Lung (tissue), 12 donors: Measurements from ENCODE around the gene ICE1. TPM values are rescaled to one million over a fixed set of nuclear protein-coding genes. Genes with fewer than 3 reads are reported as not detected.
"Not testable (repeated sequence)": the region's sequence is repeated elsewhere in the genome, so short reads cannot be mapped to it uniquely, and the experiment has no call there.

Experiments used
- ATAC-seq: fragments of 200-7000 bp; cut with Tn5 transposase; one replicate; pipeline ENCODE4 v1.9.1; 2020; ENCODE audit warnings: moderate number of reproducible peaks; ENCODE audit not compliant: insufficient read depth, low FRiP score
- DNase-seq, 3 donors: peaks; one replicate each; pipeline ENCODE4 v3.0.0-alpha.2; 2013 to 2017
- H3K27ac ChIP-seq, 2 donors: one replicate each; pipeline ENCODE4 v1.5.1; 2013; ENCODE audit warnings: mild to moderate bottlenecking in 2 of 2, moderate library complexity in 2 of 2, control low read depth in 1 of 2, inconsistent platforms in 1 of 2, low read depth in 1 of 2, low read length in 1 of 2
- H3K27me3 ChIP-seq, 3 donors: one replicate each; pipeline ENCODE4 v1.5.1; 2013; ENCODE audit warnings: low read length in 2 of 3; ENCODE audit not compliant: control insufficient read depth in 3 of 3, insufficient read depth in 3 of 3
- H3K36me3 ChIP-seq, 4 donors: one replicate each; pipeline ENCODE4 v1.5.1; 2013; ENCODE audit warnings: low read length in 4 of 4, mild to moderate bottlenecking in 1 of 4, moderate library complexity in 1 of 4; ENCODE audit not compliant: control insufficient read depth in 4 of 4, insufficient read depth in 4 of 4
- H3K4me1 ChIP-seq, 5 donors: one replicate each; pipeline ENCODE4 v1.5.1; 2013; ENCODE audit warnings: low read length in 5 of 5, mild to moderate bottlenecking in 2 of 5, moderate library complexity in 1 of 5; ENCODE audit not compliant: control insufficient read depth in 5 of 5, insufficient read depth in 5 of 5
- H3K4me3 ChIP-seq: one replicate; pipeline ENCODE4 v1.5.1; 2013; ENCODE audit warnings: mild to moderate bottlenecking, control low read depth, moderate library complexity
- H3K9ac ChIP-seq, 2 donors: one replicate each; pipeline ENCODE4 v1.5.1; 2013; ENCODE audit warnings: low read length in 2 of 2, control low read depth in 1 of 2; ENCODE audit not compliant: insufficient read depth in 1 of 2
- H3K9me3 ChIP-seq, 4 donors: one replicate each; pipeline ENCODE4 v1.5.1; 2013; ENCODE audit warnings: low read length in 3 of 4, mild to moderate bottlenecking in 1 of 4, moderate library complexity in 1 of 4; ENCODE audit not compliant: control insufficient read depth in 4 of 4, insufficient read depth in 3 of 4
- WGBS, 2 donors: extraction: QIAGEN DNeasy Blood & Tissue Kit; methylation state at CpG; one replicate each; pipeline ENCODE4 v1.1.7; 2013; 5-methylcytosine and 5-hydroxymethylcytosine counted together
- polyA plus RNA-seq, 2 donors: library from polyadenylated mRNA; stranded (reverse); fragments of 200-250 nt; gene quantifications; one replicate each; pipeline ENCODE4 v1.2.1, GENCODE V29; 2013
- total RNA-seq, 2 donors: library from RNA; depleted of rRNA in 1 of 2; stranded (reverse); fragments of >200 nt in 1 of 2; gene quantifications; one replicate each; pipeline ENCODE4 v1.2.1, GENCODE V29; 2014 to 2021
- TF ChIP-seq, protein P1 (sequence below): IDR thresholded peaks from 2 replicates; pipeline ENCODE4 v1.5.1; 2012; ENCODE audit warnings: mild to moderate bottlenecking; ENCODE audit errors: control extremely low read depth, extremely low read depth
- donor health status: control.
- donor health status: control.
- donor health status: Bipolar disorder and iron deficiency.
- donor health status: healthy.
- donor health status: DM: yes; HTN: yes; CAD: no.

The ICE1 gene
- total and polyA plus RNA-seq, 4 donors: 4.9 to 33.3 (median 14.8) TPM

DNA sequence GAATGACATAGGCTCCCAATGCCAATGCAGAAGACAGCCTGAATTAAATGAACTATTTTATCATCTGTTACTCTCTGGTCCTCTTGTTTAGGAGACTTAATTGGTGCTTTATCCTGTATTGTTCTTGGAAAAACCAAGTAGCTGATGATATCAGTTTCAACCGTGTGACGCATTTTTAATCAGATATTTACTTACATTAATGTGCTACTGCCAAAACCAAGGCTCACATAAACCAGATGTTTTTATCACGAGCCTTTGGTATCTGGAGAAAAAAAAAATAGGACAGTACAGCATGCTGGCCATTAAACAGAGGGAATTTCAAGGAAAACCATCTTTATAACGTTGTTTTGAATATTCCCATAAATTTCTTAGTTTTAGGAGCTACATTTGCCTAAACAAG is 90.1 kb downstream of the ICE1 start:
- 59 to 61% methylated on average over 4 of the region's 4 CpGs for WGBS, 2 donors
- TF ChIP-seq, protein P1, sequence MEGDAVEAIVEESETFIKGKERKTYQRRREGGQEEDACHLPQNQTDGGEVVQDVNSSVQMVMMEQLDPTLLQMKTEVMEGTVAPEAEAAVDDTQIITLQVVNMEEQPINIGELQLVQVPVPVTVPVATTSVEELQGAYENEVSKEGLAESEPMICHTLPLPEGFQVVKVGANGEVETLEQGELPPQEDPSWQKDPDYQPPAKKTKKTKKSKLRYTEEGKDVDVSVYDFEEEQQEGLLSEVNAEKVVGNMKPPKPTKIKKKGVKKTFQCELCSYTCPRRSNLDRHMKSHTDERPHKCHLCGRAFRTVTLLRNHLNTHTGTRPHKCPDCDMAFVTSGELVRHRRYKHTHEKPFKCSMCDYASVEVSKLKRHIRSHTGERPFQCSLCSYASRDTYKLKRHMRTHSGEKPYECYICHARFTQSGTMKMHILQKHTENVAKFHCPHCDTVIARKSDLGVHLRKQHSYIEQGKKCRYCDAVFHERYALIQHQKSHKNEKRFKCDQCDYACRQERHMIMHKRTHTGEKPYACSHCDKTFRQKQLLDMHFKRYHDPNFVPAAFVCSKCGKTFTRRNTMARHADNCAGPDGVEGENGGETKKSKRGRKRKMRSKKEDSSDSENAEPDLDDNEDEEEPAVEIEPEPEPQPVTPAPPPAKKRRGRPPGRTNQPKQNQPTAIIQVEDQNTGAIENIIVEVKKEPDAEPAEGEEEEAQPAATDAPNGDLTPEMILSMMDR: no peak
- Histone ChIP-seq H3K4me1 (peaks cover 0 to 5% (median 0%) of the 10 kb centered on the region in 5 donors), H3K27me3 (peaks cover 0 to 5% (median 0%) of the 10 kb centered on the region in 3 donors), H3K4me3 (no peak overlapping the region), H3K9ac (no peak overlapping the region), H3K36me3 (no peaks in the 10 kb centered on the region), H3K9me3 (no peaks in the 10 kb centered on the region), H3K27ac (no peak overlapping the region)
- no peak for ATAC-seq
- no peak for DNase-seq

DNA sequence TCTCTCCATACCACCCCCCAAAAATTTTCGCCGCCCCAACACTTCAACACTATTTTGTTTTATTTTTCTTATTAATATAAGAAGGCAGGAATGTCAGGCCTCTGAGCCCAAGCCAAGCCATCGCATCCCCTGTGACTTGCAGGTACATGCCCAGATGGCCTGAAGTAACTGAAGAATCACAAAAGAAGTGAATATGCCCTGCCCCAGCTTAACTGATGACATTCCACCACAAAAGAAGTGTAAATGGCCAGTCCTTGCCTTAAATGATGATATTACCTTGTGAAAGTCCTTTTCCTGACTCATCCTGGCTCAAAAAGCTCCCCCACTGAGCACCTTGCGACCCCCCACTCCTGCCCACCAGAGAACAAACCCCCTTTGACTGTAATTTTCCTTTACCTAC is 98.1 kb downstream of the ICE1 start:
- not testable (repeated sequence) for H3K27me3 ChIP-seq, H3K9ac ChIP-seq, H3K36me3 ChIP-seq, H3K4me1 ChIP-seq, H3K9me3 ChIP-seq, H3K27ac ChIP-seq, DNase-seq, H3K4me3 ChIP-seq, ATAC-seq
- WGBS, 2 donors: 88 to 100% methylated on average over 2 of the region's 4 CpGs

DNA sequence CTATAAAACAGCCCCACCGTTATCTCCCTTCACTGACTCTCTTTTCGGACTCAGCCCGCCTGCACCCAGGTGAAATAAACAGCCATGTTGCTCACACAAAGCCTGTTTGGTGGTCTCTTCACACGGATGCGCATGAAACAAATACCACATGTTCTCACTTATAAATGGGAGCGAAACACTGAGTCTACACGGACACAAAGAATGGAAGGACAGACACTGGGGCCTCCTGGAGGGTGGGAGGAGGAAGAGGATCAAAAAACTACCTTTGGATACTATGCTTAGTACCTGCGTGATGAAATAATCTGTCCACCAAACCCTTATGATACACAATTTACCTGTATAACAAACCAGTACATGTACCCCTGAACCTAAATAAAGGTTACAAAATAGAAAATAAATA is 98.6 kb downstream of the ICE1 start:
- ATAC-seq: no peak
- 76 to 83% methylated on average over 5 to 7 of the region's 8 CpGs for WGBS, 2 donors

DNA sequence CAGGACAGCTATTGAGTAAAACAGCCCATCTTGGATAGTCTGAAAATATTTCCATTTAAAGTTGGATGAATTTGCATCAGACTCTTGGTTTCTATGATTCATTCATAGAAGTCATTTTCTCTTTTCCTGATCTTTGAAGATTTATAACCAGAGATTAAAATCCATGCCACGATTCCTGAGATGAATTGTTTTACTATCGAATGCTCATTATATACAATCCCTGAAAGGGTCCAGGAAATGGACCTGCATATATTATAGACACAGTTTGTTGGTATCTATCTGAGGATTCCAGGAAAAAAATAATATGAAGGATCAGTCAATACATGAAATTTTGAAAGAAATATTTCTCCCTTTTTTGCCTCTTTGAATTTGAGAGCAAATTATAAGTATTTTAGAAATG is 99.0 kb downstream of the ICE1 start:
- TF ChIP-seq, protein P1: no peak
- 80 to 83% methylated on average over 2 of the region's 2 CpGs for WGBS, 2 donors
- no peaks in the 10 kb centered on the region for H3K9me3 ChIP-seq
- H3K4me3 ChIP-seq: no peak overlapping the region
- no peak overlapping the region for H3K9ac ChIP-seq
- peaks cover 0 to 4% (median 0%) of the 10 kb centered on the region in 5 donors for H3K4me1 ChIP-seq
- DNase-seq: no peak
- H3K27me3 ChIP-seq: no peaks in the 10 kb centered on the region
- no peak for ATAC-seq
- no peak overlapping the region for H3K27ac ChIP-seq
- no peaks in the 10 kb centered on the region for H3K36me3 ChIP-seq

More for the DNA sequence above, 98.6 kb downstream of the ICE1 start:
- Histone ChIP-seq H3K27me3 (no peaks in the 10 kb centered on the region), H3K4me1 (peaks cover 0 to 4% (median 0%) of the 10 kb centered on the region in 5 donors), H3K9ac (no peak overlapping the region), H3K4me3 (no peak overlapping the region), H3K27ac (no peak overlapping the region), H3K9me3 (no peaks in the 10 kb centered on the region), H3K36me3 (no peaks in the 10 kb centered on the region)
- TF ChIP-seq, protein P1: no peak
- DNase-seq: no peak
